Measurements from ENCODE around the gene MAPK8IP2. TPM values are rescaled to one million over a fixed set of nuclear protein-coding genes. Genes with fewer than 3 reads are reported as not detected.

Gene MAPK8IP2
- total and polyA plus RNA-seq, 10 of the 15 experiments (the other 5 are each of a cell fraction or from before 2014, with no cell fraction given): 0.01 to 0.13 (median 0.06) TPM; not detected in 4

- TF ChIP-seq, protein P1, sequence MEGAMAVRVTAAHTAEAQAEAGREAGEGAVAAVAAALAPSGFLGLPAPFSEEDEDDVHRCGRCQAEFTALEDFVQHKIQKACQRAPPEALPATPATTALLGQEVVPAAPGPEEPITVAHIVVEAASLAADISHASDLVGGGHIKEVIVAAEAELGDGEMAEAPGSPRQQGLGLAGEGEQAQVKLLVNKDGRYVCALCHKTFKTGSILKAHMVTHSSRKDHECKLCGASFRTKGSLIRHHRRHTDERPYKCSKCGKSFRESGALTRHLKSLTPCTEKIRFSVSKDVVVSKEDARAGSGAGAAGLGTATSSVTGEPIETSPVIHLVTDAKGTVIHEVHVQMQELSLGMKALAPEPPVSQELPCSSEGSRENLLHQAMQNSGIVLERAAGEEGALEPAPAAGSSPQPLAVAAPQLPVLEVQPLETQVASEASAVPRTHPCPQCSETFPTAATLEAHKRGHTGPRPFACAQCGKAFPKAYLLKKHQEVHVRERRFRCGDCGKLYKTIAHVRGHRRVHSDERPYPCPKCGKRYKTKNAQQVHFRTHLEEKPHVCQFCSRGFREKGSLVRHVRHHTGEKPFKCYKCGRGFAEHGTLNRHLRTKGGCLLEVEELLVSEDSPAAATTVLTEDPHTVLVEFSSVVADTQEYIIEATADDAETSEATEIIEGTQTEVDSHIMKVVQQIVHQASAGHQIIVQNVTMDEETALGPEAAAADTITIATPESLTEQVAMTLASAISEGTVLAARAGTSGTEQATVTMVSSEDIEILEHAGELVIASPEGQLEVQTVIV (IDR thresholded peaks at IDR 0.05; ENCODE audit: borderline replicate concordance, partially characterized antibody): no peak
- TF ChIP-seq TARDBP (IDR thresholded peaks at IDR 0.05; ENCODE audit: borderline replicate concordance): no peak
- TF ChIP-seq ETV6 (conservative IDR thresholded peaks at IDR 0.05 in 1 of 2, IDR thresholded peaks at IDR 0.05 in 1 of 2; ENCODE audit: borderline replicate concordance in 1 of 2, low read depth in 1 of 2): no peak
- TF ChIP-seq, protein P2, sequence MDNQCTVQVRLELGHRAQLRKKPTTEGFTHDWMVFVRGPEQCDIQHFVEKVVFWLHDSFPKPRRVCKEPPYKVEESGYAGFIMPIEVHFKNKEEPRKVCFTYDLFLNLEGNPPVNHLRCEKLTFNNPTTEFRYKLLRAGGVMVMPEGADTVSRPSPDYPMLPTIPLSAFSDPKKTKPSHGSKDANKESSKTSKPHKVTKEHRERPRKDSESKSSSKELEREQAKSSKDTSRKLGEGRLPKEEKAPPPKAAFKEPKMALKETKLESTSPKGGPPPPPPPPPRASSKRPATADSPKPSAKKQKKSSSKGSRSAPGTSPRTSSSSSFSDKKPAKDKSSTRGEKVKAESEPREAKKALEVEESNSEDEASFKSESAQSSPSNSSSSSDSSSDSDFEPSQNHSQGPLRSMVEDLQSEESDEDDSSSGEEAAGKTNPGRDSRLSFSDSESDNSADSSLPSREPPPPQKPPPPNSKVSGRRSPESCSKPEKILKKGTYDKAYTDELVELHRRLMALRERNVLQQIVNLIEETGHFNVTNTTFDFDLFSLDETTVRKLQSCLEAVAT (IDR thresholded peaks at IDR 0.05): no peak
Observed at GRCh38 chr22:50585238-50585637, 15.4 kb upstream of the MAPK8IP2 start (continued).

GRCh38 chr22:50585781-50586180 lies 14.8 kb upstream of the MAPK8IP2 start:
- SMC1A ChIA-PET (ENCODE audit: uncharacterized antibody, unreplicated experiment): no interaction called here
- Histone ChIP-seq H3K79me2 (ENCODE audit: control insufficient read depth, insufficient read depth, low read length) (peaks cover 20% of the 10 kb centered on the region), H3K36me3 (ENCODE audit: control insufficient read depth in 2 of 2, insufficient read depth in 2 of 2, low read length in 1 of 2) (no peaks in the 10 kb centered on the region), H4K20me1 (ENCODE audit: control insufficient read depth, insufficient read depth) (no peaks in the 10 kb centered on the region), H3K4me1 (ENCODE audit: control insufficient read depth, insufficient read depth, low read length) (peaks cover 8% of the 10 kb centered on the region), H3K27me3 (replicated peaks in 1 of 2; ENCODE audit: control insufficient read depth in 2 of 2, insufficient read depth in 2 of 2, low read length in 1 of 2) (no peaks in the 10 kb centered on the region), H3K9me3 (replicated peaks; ENCODE audit: control insufficient read depth, insufficient read depth, low read length) (no peaks in the 10 kb centered on the region), H3K9ac (ENCODE audit: control insufficient read depth, insufficient read depth, low read length) (no peak overlapping the region), H2AFZ (ENCODE audit: control insufficient read depth, low read depth, low read length) (no peak overlapping the region), H3K4me2 (ENCODE audit: control insufficient read depth, insufficient read depth) (no peak overlapping the region), H3K4me3 (no peak overlapping the region), H3K27ac (ENCODE audit: control insufficient read depth, insufficient read depth) (no peak overlapping the region)
- WGBS (ENCODE audit: insufficient coverage, insufficient replicate concordance, low lambda C conversion rate, missing lambda C conversion rate): 88% methylated on average over 8 of the region's 8 CpGs
- in situ Hi-C loops (cut with MboI) (no loop called here), intact Hi-C loops (cut with micrococcal nuclease; ENCODE audit: unreplicated experiment) (no loop called here)
- DNase-seq (ENCODE audit: low read depth, low spot score) (no peak), FAIRE-seq (no peak), ATAC-seq (no peak)
- no TSS peak for BruUV-seq (replicated peaks)
- CTCF ChIA-PET: interaction anchor here (1.4 kb wide), 1 partner anchor 35 kb away, joined by 4 read pairs; no protein-coding TSS in a partner anchor
- POLR2A ChIA-PET: no interaction called here
- RAD21 ChIA-PET (ENCODE audit: unreplicated experiment): no interaction called here
- no peak for TF ChIP-seq CREB1 (IDR thresholded peaks at IDR 0.05; ENCODE audit: low read depth)
